HEK293 (cell line): ENCODE data around the gene PRDM15.

Experiments
- CTCF ChIA-PET: fragments of 350-600 bp; formaldehyde crosslinking; extraction: SDS; loops from one replicate; lab custom pipeline; 2021; ENCODE audit warnings: antibody characterized with exemption; lab: Yijun Ruan, JAX
- POLR2A ChIA-PET: fragments of 300-600 bp; formaldehyde crosslinking; extraction: SDS; loops from one replicate; lab custom pipeline; 2020; ENCODE audit warnings: antibody characterized with exemption, inconsistent platforms; lab: Yijun Ruan, JAX
- H3K27ac ChIP-seq: fragments of 200-500 bp; sonication (Bioruptor generic); 2 replicates; pipeline ENCODE4 v1.5.1; 2014; ENCODE audit warnings: low read depth, low read length, control low read depth, inconsistent platforms; ENCODE audit errors: extremely low read depth
- H3K36me3 ChIP-seq, 2 experiments: fragments of 200-500 bp in 1 of 2; sonication (Bioruptor generic) in 1 of 2; 1 replicate in 1 of 2; 2 replicates in 1 of 2; pipeline ENCODE4 v1.5.1; 2014 to 2017; ENCODE audit warnings: inconsistent platforms in 2 of 2, low read length in 2 of 2; ENCODE audit not compliant: control insufficient read depth in 2 of 2, insufficient read depth in 1 of 2
- H3K4me1 ChIP-seq: fragments of 200-500 bp; sonication (Bioruptor generic); 2 replicates; pipeline ENCODE4 v1.5.1; 2014; ENCODE audit warnings: mild to moderate bottlenecking, low read length, inconsistent platforms; ENCODE audit not compliant: control insufficient read depth, insufficient read depth
- H3K4me3 ChIP-seq: 2 replicates; pipeline ENCODE4 v1.5.1; 2011; ENCODE audit warnings: low read depth, mild to moderate bottlenecking, control low read depth, low read length, moderate library complexity
- H3K9me3 ChIP-seq: fragments of 200-500 bp; sonication (Bioruptor generic); 2 replicates; pipeline ENCODE4 v1.5.1; 2014; ENCODE audit warnings: low read depth, low read length, inconsistent platforms; ENCODE audit not compliant: control insufficient read depth, insufficient read depth
- ELK4 ChIP-seq: IDR thresholded peaks from 2 replicates; pipeline ENCODE4 v1.6.1; 2011; ENCODE audit warnings: mild to moderate bottlenecking, low read depth, low read length, borderline replicate concordance
- GLI2 ChIP-seq: fragments of 450-650 bp; formaldehyde crosslinking; IDR thresholded peaks from 2 replicates; pipeline ENCODE4; 2017; ENCODE audit warnings: missing biosample characterization, missing genetic modification characterization, low read depth, borderline replicate concordance
- GLI4 ChIP-seq: fragments of 450-650 bp; formaldehyde crosslinking; IDR thresholded peaks from 2 replicates; pipeline ENCODE4 v1.5.1; 2016; ENCODE audit warnings: missing biosample characterization, missing genetic modification characterization
- KLF17 ChIP-seq: fragments of 450-650 bp; formaldehyde crosslinking; IDR thresholded peaks from 2 replicates; pipeline ENCODE4 v1.5.1; 2016; ENCODE audit warnings: missing biosample characterization, missing genetic modification characterization
- OSR2 ChIP-seq: fragments of 450-650 bp; formaldehyde crosslinking; IDR thresholded peaks from 2 replicates; pipeline ENCODE4 v1.5.1; 2016; ENCODE audit warnings: missing biosample characterization, missing genetic modification characterization
- OVOL3 ChIP-seq: fragments of 450-650 bp; formaldehyde crosslinking; IDR thresholded peaks from 2 replicates; pipeline ENCODE4 v1.5.1; 2016; ENCODE audit warnings: missing biosample characterization, missing genetic modification characterization
- SCRT2 ChIP-seq: fragments of 450-650 bp; formaldehyde crosslinking; IDR thresholded peaks from 2 replicates; pipeline ENCODE4 v1.5.1; 2016; ENCODE audit warnings: missing biosample characterization, missing genetic modification characterization
- ZBTB6 ChIP-seq: fragments of 450-650 bp; formaldehyde crosslinking; IDR thresholded peaks from 2 replicates; pipeline ENCODE4 v1.5.1; 2017; ENCODE audit warnings: missing biosample characterization, missing genetic modification characterization
- ZBTB8A ChIP-seq: fragments of 450-650 bp; formaldehyde crosslinking; IDR thresholded peaks from 2 replicates; pipeline ENCODE4 v1.5.1; 2016; ENCODE audit warnings: missing biosample characterization, missing genetic modification characterization
- ZFP37 ChIP-seq: fragments of 450-650 bp; formaldehyde crosslinking; IDR thresholded peaks from 2 replicates; pipeline ENCODE4 v1.5.1; 2016; ENCODE audit warnings: missing biosample characterization, missing genetic modification characterization
- ZNF121 ChIP-seq: fragments of 450-650 bp; formaldehyde crosslinking; IDR thresholded peaks from 2 replicates; pipeline ENCODE4 v1.5.1; 2016; ENCODE audit warnings: missing biosample characterization, missing genetic modification characterization
- ZNF157 ChIP-seq: fragments of 450-650 bp; formaldehyde crosslinking; IDR thresholded peaks from 2 replicates; pipeline ENCODE4 v1.5.1; 2016; ENCODE audit warnings: missing biosample characterization, missing genetic modification characterization
- ZNF292 ChIP-seq: fragments of 450-650 bp; formaldehyde crosslinking; IDR thresholded peaks from 2 replicates; pipeline ENCODE4 v1.5.1; 2016; ENCODE audit warnings: low read depth, missing biosample characterization, missing genetic modification characterization, borderline replicate concordance
- ZNF335 ChIP-seq: fragments of 450-650 bp; formaldehyde crosslinking; conservative IDR thresholded peaks from 2 replicates; pipeline ENCODE4 v1.5.1; 2016; ENCODE audit warnings: missing biosample characterization, missing genetic modification characterization
- ZNF510 ChIP-seq: fragments of 450-650 bp; formaldehyde crosslinking; IDR thresholded peaks from 2 replicates; pipeline ENCODE4 v1.5.1; 2018; ENCODE audit warnings: mild to moderate bottlenecking, missing genetic modification characterization, missing biosample characterization; ENCODE audit not compliant: insufficient replicate concordance
- ZNF544 ChIP-seq: fragments of 450-650 bp; formaldehyde crosslinking; IDR thresholded peaks from 2 replicates; pipeline ENCODE4 v1.5.0; 2017; ENCODE audit warnings: missing biosample characterization, missing genetic modification characterization
- ZNF549 ChIP-seq: fragments of 450-650 bp; IDR thresholded peaks from 2 replicates; pipeline ENCODE4 v1.5.1; 2018; ENCODE audit warnings: missing biosample characterization, missing genetic modification characterization, mild to moderate bottlenecking, inconsistent platforms, moderate library complexity
- ZNF555 ChIP-seq: fragments of 450-650 bp; formaldehyde crosslinking; conservative IDR thresholded peaks from 2 replicates; pipeline ENCODE4 v1.5.1; 2017; ENCODE audit warnings: missing biosample characterization, mild to moderate bottlenecking, missing genetic modification characterization, inconsistent platforms
- ZNF561 ChIP-seq: fragments of 450-650 bp; IDR thresholded peaks from 2 replicates; pipeline ENCODE4 v1.5.1; 2018; ENCODE audit warnings: missing biosample characterization, missing genetic modification characterization, borderline replicate concordance
- ZNF623 ChIP-seq: fragments of 450-650 bp; formaldehyde crosslinking; IDR thresholded peaks from 2 replicates; pipeline ENCODE4 v1.5.1; 2016; ENCODE audit warnings: missing biosample characterization, missing genetic modification characterization
- ZNF624 ChIP-seq: fragments of 450-650 bp; formaldehyde crosslinking; IDR thresholded peaks from 2 replicates; pipeline ENCODE4 v1.5.1; 2017; ENCODE audit warnings: missing biosample characterization, missing genetic modification characterization
- ZNF639 ChIP-seq: fragments of 450-650 bp; formaldehyde crosslinking; IDR thresholded peaks from 2 replicates; pipeline ENCODE4 v1.5.1; 2016; ENCODE audit warnings: missing biosample characterization, missing genetic modification characterization
- ZNF654 ChIP-seq: fragments of 450-650 bp; formaldehyde crosslinking; IDR thresholded peaks from 2 replicates; pipeline ENCODE4 v1.5.1; 2016; ENCODE audit warnings: low read depth, missing biosample characterization, missing genetic modification characterization
- ZNF660 ChIP-seq: fragments of 450-650 bp; IDR thresholded peaks from 2 replicates; pipeline ENCODE4 v1.5.1; 2018; ENCODE audit warnings: missing biosample characterization, mild to moderate bottlenecking, missing genetic modification characterization
- ZNF777 ChIP-seq: fragments of 450-650 bp; formaldehyde crosslinking; IDR thresholded peaks from 2 replicates; pipeline ENCODE4 v1.5.1; 2017; ENCODE audit warnings: missing biosample characterization, missing genetic modification characterization, borderline replicate concordance
- ZNF837 ChIP-seq: fragments of 450-650 bp; formaldehyde crosslinking; IDR thresholded peaks from 2 replicates; pipeline ENCODE4 v1.5.1; 2016; ENCODE audit warnings: missing biosample characterization, missing genetic modification characterization
- ZSCAN23 ChIP-seq: fragments of 450-650 bp; formaldehyde crosslinking; IDR thresholded peaks from 2 replicates; pipeline ENCODE4 v1.5.1; 2016; ENCODE audit warnings: missing biosample characterization, missing genetic modification characterization

Gene PRDM15

GRCh38 chr21:41892726-41893125, 13.6 kb upstream of the PRDM15 start (continued):
- TF ChIP-seq ELK4 (no peak), ZNF623 (no peak), ZSCAN23 (tag by site-specific recombination) (no peak), ZNF624 (tag by site-specific recombination) (no peak)

- H3K9me3 ChIP-seq = no peaks in the 10 kb centered on the region
- no peak overlapping the region for H3K27ac ChIP-seq
- H3K4me1 ChIP-seq = peaks cover 4% of the 10 kb centered on the region
- TF ChIP-seq ZNF121 = no peak
- TF ChIP-seq ZNF335 (tag by site-specific recombination) = no peak
- no peak for TF ChIP-seq ZNF549
- peak; percentile 55; the same call in 1 of the 2 replicates for TF ChIP-seq SCRT2 (tag by site-specific recombination)
- TF ChIP-seq ZNF660 (tag by site-specific recombination) = no peak
- TF ChIP-seq GLI4 (tag by site-specific recombination) = no peak
- no peak for TF ChIP-seq ZNF544 (tag by site-specific recombination)
- TF ChIP-seq, all 188 proteins: peak for 1
- H3K36me3 ChIP-seq = no peaks in the 10 kb centered on the region
- CTCF ChIA-PET = interaction anchor here (1.1 to 1.2 kb wide), 2 partner anchors 217 to 226 kb away, joined by 3 to 4 read pairs; no protein-coding TSS in a partner anchor
- H3K4me3 ChIP-seq = no peak overlapping the region
- POLR2A ChIA-PET = no interaction called here
Measured at GRCh38 chr21:41891132-41891531, 12.0 kb upstream of the PRDM15 start.

- Histone ChIP-seq H3K9me3 (no peaks in the 10 kb centered on the region), H3K27ac (no peak overlapping the region), H3K4me3 (no peak overlapping the region), H3K4me1 (no peaks in the 10 kb centered on the region), H3K36me3 (no peaks in the 10 kb centered on the region)
- ChIA-PET POLR2A (interaction anchor here (1.1 kb wide), 1 partner anchor 12 kb away, joined by 3 read pairs; no protein-coding TSS in a partner anchor), CTCF (interaction anchor here (1.0 to 1.1 kb wide), 2 partner anchors 218 to 278 kb away, joined by 3 to 4 read pairs; no protein-coding TSS in a partner anchor)
- TF ChIP-seq GLI2 (tag by site-specific recombination) = no peak
- no peak for TF ChIP-seq ZNF660 (tag by site-specific recombination)
- no peak for TF ChIP-seq OSR2 (tag by site-specific recombination)
- TF ChIP-seq ZNF544 (tag by site-specific recombination) = no peak
- TF ChIP-seq KLF17 = no peak
- no peak for TF ChIP-seq ZBTB8A (tag by site-specific recombination)
- TF ChIP-seq ZNF510 (tag by site-specific recombination) = no peak
- no peak for TF ChIP-seq ZNF157 (tag by site-specific recombination)
- no peak for TF ChIP-seq ZNF639 (tag by site-specific recombination)
- TF ChIP-seq ZNF561 (tag by site-specific recombination) = no peak
- TF ChIP-seq ZNF777 (tag by site-specific recombination) = no peak
- no peak for TF ChIP-seq ZBTB6 (tag by site-specific recombination)
- no peak for TF ChIP-seq ZFP37 (tag by site-specific recombination)
- TF ChIP-seq ZNF654 (tag by site-specific recombination) = no peak
- TF ChIP-seq OVOL3 (tag by site-specific recombination) = no peak
- no peak for TF ChIP-seq ZNF555 (tag by site-specific recombination)
- no peak for TF ChIP-seq ZNF292 (tag by site-specific recombination)
- TF ChIP-seq ZNF837 (tag by site-specific recombination) = no peak
Measured at GRCh38 chr21:41890355-41890754, 11.2 kb upstream of the PRDM15 start.
